DOHH2 (cell line): ENCODE data around the gene PROC.

ENCODE experiments used
- H3F3A ChIP-seq: fragments of 200-600 bp; sonication (generic), shearing (Covaris generic); 2 replicates; pipeline ENCODE4 v1.6.0; 2016; ENCODE audit warnings: antibody characterized with exemption, mild to moderate bottlenecking; ENCODE audit not compliant: control insufficient read depth, insufficient read depth
- H3K27ac ChIP-seq: fragments of 200-600 bp; sonication (generic); 2 replicates; pipeline ENCODE4 v1.5.1; 2014; ENCODE audit warnings: low read depth, mild to moderate bottlenecking, low read length, moderate library complexity
- H3K27me3 ChIP-seq: fragments of 200-600 bp; sonication (generic); 2 replicates; pipeline ENCODE4 v1.6.1; 2014; ENCODE audit warnings: mild to moderate bottlenecking, low read length, mixed read lengths; ENCODE audit not compliant: control insufficient read depth
- H3K36me3 ChIP-seq: fragments of 200-600 bp; sonication (generic); 2 replicates; pipeline ENCODE4 v1.6.1; 2014; ENCODE audit warnings: mild to moderate bottlenecking, low read length, moderate library complexity, mixed read lengths; ENCODE audit not compliant: control insufficient read depth
- H3K4me1 ChIP-seq: fragments of 200-600 bp; sonication (generic); 2 replicates; pipeline ENCODE4 v1.6.1; 2014; ENCODE audit warnings: mild to moderate bottlenecking, low read length, mixed read lengths; ENCODE audit not compliant: control insufficient read depth
- H3K4me2 ChIP-seq: fragments of 200-600 bp; sonication (generic); 2 replicates; pipeline ENCODE4 v1.6.0; 2014; ENCODE audit warnings: mild to moderate bottlenecking, low read length, moderate library complexity
- H3K4me3 ChIP-seq: fragments of 200-600 bp; sonication (generic); 2 replicates; pipeline ENCODE4 v1.5.1; 2014; ENCODE audit warnings: mild to moderate bottlenecking, low read length, mixed read lengths
- H3K79me2 ChIP-seq: fragments of 200-600 bp; sonication (generic); 2 replicates; pipeline ENCODE4 v1.6.1; 2014; ENCODE audit warnings: mild to moderate bottlenecking, low read length, mixed read lengths; ENCODE audit not compliant: control insufficient read depth
- H3K9me2 ChIP-seq: fragments of 200-600 bp; sonication (generic); replicated peaks from 2 replicates; pipeline ENCODE4 v1.6.1; 2014; ENCODE audit warnings: mild to moderate bottlenecking, low read length, mixed read lengths; ENCODE audit not compliant: control insufficient read depth
- H3K9me3 ChIP-seq: fragments of 200-600 bp; sonication (generic); 2 replicates; pipeline ENCODE4 v1.6.1; 2014; ENCODE audit warnings: antibody characterized with exemption, low read length, mixed read lengths; ENCODE audit not compliant: control insufficient read depth, insufficient read depth
- H4K20me1 ChIP-seq: fragments of 200-600 bp; sonication (generic); 2 replicates; pipeline ENCODE4 v1.6.0; 2014; ENCODE audit warnings: low read depth, mild to moderate bottlenecking, antibody characterized with exemption, low read length, moderate library complexity; ENCODE audit not compliant: control insufficient read depth, insufficient read depth
- CTCF ChIP-seq: fragments of 200-600 bp; sonication (generic); IDR thresholded peaks from one replicate; pipeline ENCODE4 v1.5.1; 2014; ENCODE audit warnings: antibody characterized with exemption, mild to moderate bottlenecking, low read depth, low read length; ENCODE audit not compliant: poor library complexity, severe bottlenecking
- EZH2phosphoT487 ChIP-seq: fragments of 200-600 bp; sonication (generic); IDR thresholded peaks from 2 replicates; pipeline ENCODE4 v1.6.1; 2017; ENCODE audit warnings: borderline replicate concordance, mild to moderate bottlenecking, antibody characterized with exemption, low read length, moderate library complexity, mixed read lengths

PROC gene

GRCh38 chr2:127469051-127469450, 50.8 kb downstream of the PROC start:
- Histone ChIP-seq H3F3A (no peaks in the 10 kb centered on the region), H3K4me1 (no peaks in the 10 kb centered on the region), H3K27me3 (no peaks in the 10 kb centered on the region), H3K9me2 (no peaks in the 10 kb centered on the region), H3K36me3 (peaks cover 3% of the 10 kb centered on the region; the same call in 1 of the 2 replicates), H4K20me1 (no peaks in the 10 kb centered on the region), H3K4me3 (no peak overlapping the region), H3K9me3 (no peaks in the 10 kb centered on the region), H3K79me2 (no peaks in the 10 kb centered on the region), H3K4me2 (no peak overlapping the region), H3K27ac (no peak overlapping the region)
- TF ChIP-seq EZH2phosphoT487 (no peak), CTCF (no peak)

GRCh38 chr2:127469974-127470373, 51.7 kb downstream of the PROC start:
- H3F3A ChIP-seq = no peaks in the 10 kb centered on the region
- TF ChIP-seq CTCF (no peak), EZH2phosphoT487 (no peak)

DNA sequence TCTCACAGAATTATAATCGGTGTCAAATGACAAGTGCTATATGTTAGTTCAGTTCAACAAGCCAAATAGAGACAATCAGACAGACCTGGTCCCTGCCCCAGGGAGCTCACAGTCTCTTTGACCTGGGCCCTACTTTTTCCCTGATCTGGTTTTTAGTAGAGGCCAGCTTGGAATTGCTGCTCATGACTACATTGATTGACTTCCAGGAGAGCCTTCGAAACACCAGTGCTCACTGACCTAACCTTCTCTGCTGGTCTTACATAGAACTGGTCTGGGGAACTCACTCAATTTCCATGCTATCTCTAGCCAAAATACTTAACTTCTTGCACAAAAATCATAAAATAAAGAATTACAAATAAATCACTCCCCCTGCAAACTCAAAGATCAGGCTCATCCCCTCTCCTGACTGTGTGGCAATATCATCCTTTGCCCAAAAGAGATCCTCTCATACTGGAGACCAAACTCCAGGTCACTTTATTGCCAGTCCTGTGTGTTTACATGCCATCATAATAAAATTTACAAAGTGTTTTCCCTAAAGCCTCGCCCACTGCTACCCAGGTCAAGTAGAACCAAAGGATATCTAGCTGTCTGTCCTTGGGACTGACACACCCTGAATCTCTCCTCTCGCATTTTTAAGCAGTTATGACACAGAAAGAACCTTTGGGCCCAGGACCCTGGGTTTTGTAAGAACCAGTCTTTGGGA, 53.2 kb downstream of the PROC start:
- Histone ChIP-seq H3K9me3 (peaks cover 6% of the 10 kb centered on the region; the same call in 1 of the 2 replicates), H3F3A (no peaks in the 10 kb centered on the region), H3K27ac (no peak overlapping the region), H3K9me2 (no peaks in the 10 kb centered on the region), H3K27me3 (no peaks in the 10 kb centered on the region), H3K4me2 (no peak overlapping the region), H3K36me3 (peaks cover 3% of the 10 kb centered on the region; the same call in 1 of the 2 replicates), H3K79me2 (no peaks in the 10 kb centered on the region), H3K4me3 (no peak overlapping the region), H4K20me1 (no peaks in the 10 kb centered on the region), H3K4me1 (no peaks in the 10 kb centered on the region)
- TF ChIP-seq CTCF = no peak
- TF ChIP-seq EZH2phosphoT487 = no peak

More at GRCh38 chr2:127469974-127470373, 51.7 kb downstream of the PROC start:
- H3K36me3 ChIP-seq = peaks cover 3% of the 10 kb centered on the region; the same call in 1 of the 2 replicates
- H3K4me3 ChIP-seq = no peak overlapping the region
- H3K9me2 ChIP-seq = no peaks in the 10 kb centered on the region
- H4K20me1 ChIP-seq = no peaks in the 10 kb centered on the region
- H3K79me2 ChIP-seq = no peaks in the 10 kb centered on the region
- no peaks in the 10 kb centered on the region for H3K27me3 ChIP-seq
- no peak overlapping the region for H3K4me2 ChIP-seq
- H3K9me3 ChIP-seq = no peaks in the 10 kb centered on the region
- no peak overlapping the region for H3K27ac ChIP-seq
- no peaks in the 10 kb centered on the region for H3K4me1 ChIP-seq
